Stimulated activated CD4-positive, alpha-beta T cell treated with anti-CD3 and anti-CD28 coated beads, Interleukin-15, amount 100 ng/mL, for 24 hours (primary cell): Measurements from ENCODE around the gene PEX26.
"Not testable (repeated sequence)": the region's sequence is repeated elsewhere in the genome, so short reads cannot be mapped to it uniquely, and the experiment has no call there.

Experiments
- DNase-seq: peaks from one replicate; pipeline ENCODE4 v3.0.0-alpha.2; 2020

The PEX26 gene

DNA sequence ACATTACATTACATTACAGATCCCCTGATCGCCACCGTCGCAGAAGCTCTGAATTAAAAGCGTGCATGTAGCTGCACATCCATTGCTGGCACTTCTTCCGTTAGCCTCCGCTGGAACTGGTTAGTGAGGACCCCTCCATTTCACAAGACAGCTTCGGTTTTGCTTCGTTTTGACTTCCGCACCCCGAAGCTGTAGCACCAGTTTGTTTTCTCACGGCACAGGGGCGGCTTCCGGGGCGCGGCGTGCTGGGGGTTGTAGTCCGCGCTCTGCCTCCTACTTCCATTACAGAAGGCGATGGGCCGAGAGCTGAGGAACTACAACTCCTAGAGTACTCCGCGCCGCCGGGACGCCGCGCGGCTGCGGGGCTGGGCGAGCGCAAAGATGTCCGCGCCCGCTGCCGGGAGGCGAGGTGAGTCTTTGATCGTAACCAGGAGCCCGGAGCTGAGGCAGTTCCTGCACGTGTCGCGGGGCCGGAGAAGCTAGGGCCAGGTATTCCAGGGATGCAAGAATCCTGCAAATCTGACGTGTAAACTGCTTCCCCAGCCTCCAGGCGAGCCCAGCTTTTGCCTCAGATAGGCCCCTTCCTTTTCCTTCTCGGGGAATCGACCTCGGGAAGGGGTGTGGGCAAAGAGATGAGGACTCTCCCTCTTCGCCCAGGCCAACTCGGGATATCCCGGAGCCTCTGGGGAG, at the start of gene PEX26:
TSS of gene PEX26 (plus strand) at position 352 of the 690 bp plus-strand sequence. CDS start 387 bp downstream, outside the sequence.
- DNase-seq: peak; percentile 96

DNA sequence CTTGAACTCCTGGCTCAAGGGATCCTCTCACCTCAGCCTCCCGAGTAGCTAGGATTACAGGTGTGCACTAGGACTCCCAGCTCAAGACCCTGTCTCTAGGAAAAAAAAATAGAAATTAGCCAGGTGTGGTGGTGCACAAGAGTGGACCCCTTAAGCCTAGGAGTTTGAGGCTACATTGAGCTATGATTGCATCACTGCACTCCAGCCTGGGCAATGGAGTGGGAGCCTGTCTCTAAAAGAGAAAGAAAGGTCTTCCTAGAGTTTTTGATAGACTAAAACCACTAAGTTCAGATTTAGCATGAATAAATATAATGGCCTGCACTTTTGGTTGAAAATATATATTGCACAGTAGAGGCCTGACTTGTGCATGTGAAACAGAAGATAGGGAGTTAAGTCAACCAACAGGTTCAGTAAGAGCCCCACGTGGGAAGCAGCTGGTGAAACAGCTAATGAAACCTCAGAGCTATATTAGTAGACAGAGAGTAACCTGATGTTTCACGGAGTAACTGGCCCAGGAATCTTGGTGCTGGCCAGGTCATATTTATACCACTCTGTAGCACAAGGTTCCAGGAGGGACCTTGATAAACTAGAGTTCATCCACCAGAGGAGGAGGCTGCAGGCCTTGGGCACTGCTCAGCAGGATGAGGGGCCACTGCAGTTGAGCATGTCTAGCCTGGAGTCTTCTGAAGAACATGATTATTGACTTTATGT, 48.8 kb upstream of the PEX26 start:
- no peak for DNase-seq

- DNase-seq: no peak
Observed at GRCh38 chr22:18029686-18030267, 48.0 kb upstream of the PEX26 start.

GRCh38 chr22:18031695-18032454, 45.9 kb upstream of the PEX26 start:
- DNase-seq: no peak

DNA sequence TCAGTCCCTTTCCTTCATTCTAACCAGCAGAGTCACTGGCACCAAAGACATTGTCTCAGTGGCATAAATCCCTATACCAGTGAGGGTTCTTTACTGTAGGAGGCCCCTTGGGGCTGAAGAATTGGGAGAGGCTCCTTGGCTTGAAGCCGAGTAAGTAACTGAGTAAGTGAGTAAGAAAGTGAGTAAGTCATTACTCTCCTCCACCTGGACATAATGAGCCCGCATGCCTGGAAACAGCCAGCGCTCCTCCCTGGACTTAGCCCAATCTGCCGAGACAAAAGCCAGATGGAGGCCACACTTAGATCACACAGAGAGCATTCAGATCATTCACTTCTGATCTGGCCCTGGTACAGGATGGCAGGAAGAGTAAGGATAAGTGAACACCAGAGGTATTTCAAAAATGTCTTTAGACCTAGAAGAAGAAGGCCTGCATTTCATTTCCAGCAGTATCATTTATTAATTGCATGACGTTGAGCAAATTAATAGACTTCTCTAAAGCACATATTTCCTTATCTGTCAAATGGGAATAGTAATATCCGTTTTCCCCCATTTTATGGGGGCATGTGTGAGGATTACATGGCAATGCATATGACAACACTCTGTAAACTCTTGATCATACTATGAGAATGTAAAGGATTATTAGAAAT, 45.2 kb upstream of the PEX26 start:
- DNase-seq: no peak

- DNase-seq: no peak
Observed at GRCh38 chr22:18033204-18033998, 44.4 kb upstream of the PEX26 start.

- DNase-seq: no peak
Observed at GRCh38 chr22:18034076-18034475, 43.7 kb upstream of the PEX26 start.

DNA sequence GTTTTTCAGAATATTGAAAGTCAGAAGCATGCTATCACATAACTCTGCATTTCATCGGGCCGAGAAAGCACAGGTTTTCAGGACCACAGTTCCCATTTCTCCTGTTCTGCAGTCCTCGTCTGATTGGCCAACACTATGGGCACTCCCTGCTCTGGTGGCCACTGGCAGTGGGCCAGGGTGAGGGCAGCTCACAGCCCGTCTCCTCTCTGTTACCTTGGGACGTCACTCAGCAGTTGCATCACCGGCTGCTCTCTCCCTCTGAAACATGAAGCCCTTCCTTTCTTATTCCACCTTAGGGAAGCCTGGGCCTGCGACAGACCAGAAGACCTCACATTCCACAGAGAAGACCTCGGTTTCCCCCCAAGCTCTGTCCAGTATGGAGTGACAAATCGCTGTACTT, 42.0 kb upstream of the PEX26 start:
- DNase-seq: no peak

GRCh38 chr22:18040898-18041297, 36.9 kb upstream of the PEX26 start:
- not testable (repeated sequence) for DNase-seq

DNA sequence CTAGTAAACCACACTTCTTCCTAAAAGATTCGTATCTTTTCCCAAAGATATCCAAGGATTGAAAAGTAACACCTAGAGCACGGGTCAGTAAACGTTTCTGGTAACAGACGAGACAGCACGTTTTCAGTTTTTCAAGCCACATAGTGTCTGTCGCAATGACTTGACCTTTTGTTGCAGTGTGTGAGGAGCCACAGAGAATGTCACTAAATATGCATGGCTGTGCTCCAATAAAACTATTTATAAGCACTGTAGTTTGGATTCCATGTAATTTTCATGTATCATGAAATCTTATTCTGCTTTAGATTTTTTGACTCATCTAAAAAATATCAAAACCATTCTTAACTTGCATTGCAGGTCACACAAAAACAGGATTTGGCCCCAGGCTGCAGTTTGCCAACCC, 35.1 kb upstream of the PEX26 start:
- DNase-seq: no peak

- DNase-seq: no peak
Observed at GRCh38 chr22:18044548-18045271, 33.1 kb upstream of the PEX26 start.

GRCh38 chr22:18045794-18046193, 32.0 kb upstream of the PEX26 start:
- DNase-seq: no peak

GRCh38 chr22:18048041-18048440, 29.7 kb upstream of the PEX26 start:
- no peak for DNase-seq

- no peak for DNase-seq
Observed at GRCh38 chr22:18048441-18048898, 29.3 kb upstream of the PEX26 start.

DNA sequence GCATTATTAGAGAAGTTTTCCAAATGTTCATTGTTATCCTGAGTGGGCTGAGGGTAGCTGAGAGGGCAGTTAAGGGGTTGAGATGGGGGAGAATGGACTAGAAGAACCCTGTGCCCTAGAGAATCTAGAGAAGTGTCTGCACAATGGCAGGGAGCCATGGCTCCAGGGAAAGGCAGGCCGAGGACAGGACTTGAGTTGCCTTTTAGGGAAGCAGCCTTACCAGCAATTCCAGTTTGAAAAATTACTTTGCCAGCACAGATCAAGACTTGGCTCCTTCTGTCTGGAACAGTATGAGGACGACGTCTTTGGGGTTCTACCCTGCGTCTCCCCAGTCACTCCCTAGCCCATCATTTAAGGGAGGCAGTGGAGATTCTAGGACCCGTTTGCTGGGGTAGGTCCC, 27.7 kb upstream of the PEX26 start:
- DNase-seq: no peak

- not testable (repeated sequence) for DNase-seq
Observed at GRCh38 chr22:18051113-18051512, 26.7 kb upstream of the PEX26 start.

DNA sequence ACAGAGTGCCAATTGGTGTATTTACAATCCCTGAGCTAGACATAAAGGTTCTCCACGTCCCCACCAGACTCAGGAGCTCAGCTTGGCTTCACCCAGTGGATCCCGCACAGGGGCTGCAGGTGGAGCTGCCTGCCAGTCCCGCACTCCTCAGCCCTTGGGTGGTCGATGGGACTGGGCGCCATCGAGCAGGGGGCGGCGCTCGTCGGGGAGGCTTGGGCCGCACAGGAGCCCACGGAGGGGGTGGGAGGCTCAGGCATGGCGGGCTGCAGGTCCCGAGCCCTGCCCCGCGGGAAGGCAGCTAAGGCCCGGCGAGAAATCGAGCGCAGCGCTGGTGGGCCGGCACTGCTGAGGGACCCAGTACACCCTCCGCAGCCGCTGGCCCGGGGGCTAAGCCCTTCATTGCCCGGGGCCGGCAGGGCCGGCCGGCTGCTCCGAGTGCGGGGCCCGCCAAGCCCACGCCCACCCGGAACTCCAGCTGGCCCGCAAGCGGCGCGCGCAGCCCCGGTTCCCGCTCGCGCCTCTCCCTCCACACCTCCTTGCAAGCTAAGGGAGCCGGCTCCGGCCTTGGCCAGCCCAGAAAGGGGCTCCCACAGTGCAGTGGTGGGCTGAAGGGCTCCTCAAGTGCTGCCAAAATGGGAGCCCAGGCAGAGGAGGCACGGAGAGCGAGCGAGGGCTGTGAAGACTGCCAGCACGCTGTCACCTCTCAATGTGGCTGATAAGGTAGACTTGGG, 24.4 kb upstream of the PEX26 start:
- not testable (repeated sequence) for DNase-seq

DNA sequence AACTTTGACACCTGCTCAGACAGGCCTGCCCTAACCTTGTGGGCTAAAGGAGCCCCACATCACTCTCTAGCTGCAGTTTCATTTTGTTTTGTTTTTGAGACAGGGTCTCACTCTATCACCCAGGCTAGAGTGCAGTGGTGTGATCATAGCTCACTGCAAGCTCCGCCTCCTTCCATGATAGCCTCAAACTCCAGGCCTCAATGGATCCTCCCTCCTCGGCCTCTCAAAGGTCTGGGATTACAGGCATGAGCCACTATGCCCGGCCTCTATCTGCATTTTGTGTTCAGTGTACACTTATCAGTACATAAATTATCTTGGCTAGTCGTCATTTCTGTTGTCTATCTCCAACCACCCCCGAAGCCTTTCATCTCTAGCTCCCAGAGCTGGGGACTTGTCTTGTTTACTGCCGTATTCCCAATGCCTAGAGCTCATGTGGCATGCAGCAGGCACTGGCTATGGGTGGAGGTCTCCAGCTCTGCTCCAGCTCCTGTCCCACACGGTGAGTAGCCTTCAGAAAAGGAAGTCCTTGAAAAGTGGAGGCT, 22.1 kb upstream of the PEX26 start:
- no peak for DNase-seq

DNA sequence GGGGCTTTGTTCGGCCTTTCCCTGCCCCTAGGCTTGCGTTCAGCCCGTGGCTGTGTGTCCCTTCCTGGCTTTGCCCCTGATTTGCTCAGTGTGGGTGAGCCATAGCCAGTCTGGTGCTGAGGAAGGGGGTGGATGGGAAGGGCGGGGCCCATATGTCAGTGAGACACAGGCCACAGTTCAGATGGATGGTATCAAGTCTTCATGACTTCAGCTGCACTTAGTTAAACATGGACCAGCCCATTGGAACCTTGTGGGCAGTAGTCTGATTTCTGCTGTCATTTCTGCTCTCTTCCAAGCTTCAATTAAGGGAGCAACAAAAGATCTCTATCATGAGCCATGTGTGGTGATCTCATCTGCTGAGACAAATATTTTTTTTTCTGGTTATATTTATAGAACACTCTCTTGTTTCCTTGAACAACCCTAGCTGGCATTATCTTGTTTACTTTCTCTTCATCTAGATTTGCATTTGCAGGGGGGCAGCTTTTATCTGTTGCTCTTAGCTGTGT, 21.6 kb upstream of the PEX26 start:
- no peak for DNase-seq
